ENCODE measurements around the gene RABEP1.
"Not testable (repeated sequence)": the region's sequence is repeated elsewhere in the genome, so short reads cannot be mapped to it uniquely, and the experiment has no call there.

Gene RABEP1

GRCh38 chr17:5281814-5282641 lies at the start of gene RABEP1:
Gene RABEP1 (plus strand): TSS chr17:5282284. CDS start chr17:5282487, 203 bp downstream.
- FAIRE-seq, result no peak

DNA sequence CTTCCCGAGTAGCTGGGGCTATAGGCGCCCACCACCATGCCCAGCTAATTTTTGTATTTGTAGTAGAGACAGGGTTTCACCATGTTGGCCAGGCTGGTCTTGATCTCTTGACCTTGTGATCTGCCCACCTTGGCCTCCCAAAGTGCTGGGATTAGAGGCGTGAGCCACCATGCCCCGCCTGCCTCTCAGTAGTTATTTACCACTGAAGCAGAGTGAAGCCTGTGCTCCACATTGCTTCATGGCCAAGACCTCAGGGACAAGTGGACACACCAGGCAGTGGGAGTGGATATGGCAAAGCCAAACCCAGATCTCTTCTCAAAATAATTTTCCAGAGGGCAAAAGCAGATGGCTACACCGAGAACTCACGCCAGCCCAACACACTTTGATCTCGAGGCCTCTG lies 48.6 kb upstream of the RABEP1 start:
- not testable (repeated sequence) for FAIRE-seq

GRCh38 chr17:5234645-5235576 lies 47.2 kb upstream of the RABEP1 start, which contains the start of gene SCIMP:
Gene SCIMP (minus strand): TSS chr17:5234860. CDS start chr17:5234755, 105 bp downstream.
- no peak for FAIRE-seq

GRCh38 chr17:5236938-5237540 lies 45.0 kb upstream of the RABEP1 start:
- FAIRE-seq, result no peak

GRCh38 chr17:5237541-5238016 lies 44.5 kb upstream of the RABEP1 start:
- FAIRE-seq, result no peak

- FAIRE-seq, result no peak
Observed at GRCh38 chr17:5238333-5238732, 43.8 kb upstream of the RABEP1 start.

DNA sequence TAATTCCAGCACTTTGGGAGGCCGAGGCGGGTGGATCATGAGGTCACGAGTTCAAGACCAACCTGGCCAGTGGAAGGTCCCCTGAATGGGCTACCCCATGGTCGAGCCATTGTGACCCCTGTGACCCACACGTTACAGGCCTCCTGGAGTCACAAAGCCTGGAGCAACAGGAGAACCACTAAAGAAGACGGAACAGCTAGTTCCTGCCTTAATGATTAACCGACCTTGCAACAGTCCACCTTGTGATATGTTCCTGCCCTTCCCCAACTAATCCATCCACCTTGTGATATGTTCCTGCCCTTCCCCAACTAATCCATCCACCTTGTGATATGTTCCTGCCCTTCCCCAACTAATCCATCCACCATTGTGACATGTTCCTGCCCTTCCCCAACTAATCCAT lies 42.3 kb upstream of the RABEP1 start:
- FAIRE-seq, result not testable (repeated sequence)

GRCh38 chr17:5241861-5242671 lies 40.0 kb upstream of the RABEP1 start:
- FAIRE-seq, result no peak

GRCh38 chr17:5247621-5248020 lies 34.5 kb upstream of the RABEP1 start:
- no peak for FAIRE-seq

GRCh38 chr17:5248821-5249479 lies 33.1 kb upstream of the RABEP1 start:
- no peak for FAIRE-seq

GRCh38 chr17:5249615-5250014 lies 32.5 kb upstream of the RABEP1 start:
- no peak for FAIRE-seq

DNA sequence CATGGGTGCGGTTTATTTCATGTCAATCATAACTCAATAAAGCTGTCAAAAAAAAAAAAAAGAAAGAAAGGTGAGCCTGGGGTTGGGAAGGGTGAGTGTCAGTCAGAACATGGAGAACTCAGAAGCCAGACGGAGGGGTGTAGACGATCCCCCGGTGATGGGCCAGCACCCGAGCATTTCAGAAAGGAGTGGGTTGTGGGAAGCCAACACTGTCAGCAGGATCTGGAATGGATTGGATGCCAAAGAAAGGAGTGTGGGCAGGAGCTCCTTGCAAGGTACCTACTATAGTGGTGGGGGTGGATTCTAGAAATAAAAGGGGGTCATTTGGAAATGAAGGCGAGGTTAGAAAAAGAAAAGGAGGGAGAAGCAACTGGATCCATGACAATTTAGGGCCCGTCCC lies 27.7 kb upstream of the RABEP1 start:
- FAIRE-seq, result no peak

GRCh38 chr17:5254903-5255521 lies 27.1 kb upstream of the RABEP1 start:
- no peak for FAIRE-seq

DNA sequence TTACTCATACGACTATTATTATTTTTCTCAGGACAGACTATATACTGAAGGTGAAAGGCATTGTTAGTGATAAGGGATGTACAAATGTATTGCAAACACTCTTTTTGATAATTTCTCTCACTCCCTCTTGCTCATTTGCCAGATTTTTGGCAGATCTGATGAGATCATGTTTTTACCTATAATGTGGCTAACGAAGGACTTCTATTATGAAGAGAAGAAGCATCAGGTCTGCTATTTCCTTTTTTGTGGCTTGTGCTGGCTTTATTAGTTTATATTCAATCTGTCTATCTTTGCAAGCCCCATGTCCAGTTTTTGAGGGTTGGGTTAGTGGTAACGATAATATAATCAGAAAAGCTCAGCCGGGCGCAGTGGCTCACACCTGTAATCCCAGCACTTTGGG lies 25.0 kb upstream of the RABEP1 start:
- FAIRE-seq, result no peak

- no peak for FAIRE-seq
Observed at GRCh38 chr17:5260542-5260941, 21.5 kb upstream of the RABEP1 start.

GRCh38 chr17:5262416-5262991 lies 19.6 kb upstream of the RABEP1 start:
- no peak for FAIRE-seq

DNA sequence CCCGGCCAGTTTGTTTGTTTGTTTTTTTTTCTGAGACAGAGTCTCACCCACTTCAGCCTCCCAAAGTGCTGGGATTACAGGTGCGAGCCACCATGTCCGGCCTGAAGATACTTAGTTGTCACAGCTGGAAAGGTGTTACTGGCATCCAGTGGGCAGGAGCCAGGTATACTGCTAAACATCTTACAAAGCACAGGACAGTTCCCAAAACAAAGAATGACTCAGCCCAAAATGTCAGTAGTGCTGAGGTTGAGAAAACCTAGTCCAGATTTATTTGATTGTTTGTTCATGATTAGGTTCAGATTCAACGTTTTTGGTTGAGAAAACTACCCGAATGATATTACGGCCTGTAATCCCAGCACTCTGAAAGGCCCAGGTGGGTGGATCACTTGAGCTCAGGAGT lies 18.6 kb upstream of the RABEP1 start:
- no peak for FAIRE-seq

DNA sequence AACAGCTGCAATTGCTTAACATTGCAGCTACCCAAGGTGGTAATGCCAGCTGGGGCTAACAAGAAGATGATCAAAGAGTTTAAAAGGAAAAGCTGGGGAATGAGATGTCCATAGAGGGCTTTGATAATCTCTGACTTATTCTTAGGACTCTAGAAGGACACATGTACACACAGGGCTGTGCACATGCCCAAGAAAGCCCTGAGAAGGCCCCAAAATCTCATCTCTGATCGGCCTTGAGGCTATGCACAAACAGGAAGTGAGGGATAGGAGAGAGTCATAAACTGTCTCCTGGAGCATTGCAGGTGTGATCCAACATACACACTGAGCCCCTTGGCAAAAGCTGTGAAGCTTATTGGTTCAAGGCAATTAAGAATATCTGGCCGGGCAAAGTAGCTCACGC lies 17.2 kb upstream of the RABEP1 start:
- FAIRE-seq, result no peak

DNA sequence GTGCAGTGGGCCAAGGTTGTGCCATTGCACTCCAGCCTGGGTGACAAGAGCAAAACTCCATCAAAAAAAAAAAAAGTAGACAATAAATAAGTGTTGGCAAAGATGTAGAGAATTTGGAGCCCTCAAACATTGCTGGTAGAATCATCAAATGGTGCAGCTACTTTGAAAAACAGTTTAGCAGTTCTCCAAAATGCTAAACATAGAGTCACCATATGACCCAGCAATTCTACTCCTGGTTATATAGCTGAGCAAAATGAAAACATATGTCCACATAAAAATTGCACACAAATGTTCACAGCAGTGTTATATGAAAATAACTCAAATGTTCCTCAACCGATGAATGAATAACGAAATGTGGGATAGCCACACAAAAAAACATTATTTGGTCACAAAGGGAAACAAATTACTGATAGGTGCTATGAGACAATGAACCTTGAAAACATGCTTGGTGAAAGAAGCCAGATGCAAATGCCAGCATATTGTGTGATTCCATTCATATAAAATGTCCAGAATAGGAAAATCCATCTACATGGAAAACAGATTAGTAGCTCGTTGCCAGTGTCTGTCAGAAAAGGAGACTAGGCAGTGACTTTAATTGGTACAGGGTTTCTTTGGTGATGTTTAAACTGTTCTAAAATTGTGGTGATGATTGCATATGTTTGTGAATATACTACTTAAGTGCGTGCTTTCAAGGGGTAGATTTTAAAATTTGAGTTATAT lies 12.7 kb upstream of the RABEP1 start:
- FAIRE-seq, result no peak

- FAIRE-seq, result no peak
Observed at GRCh38 chr17:5272322-5272721, 9.8 kb upstream of the RABEP1 start.
